ENCODE data around the gene GALNT1.

DNA sequence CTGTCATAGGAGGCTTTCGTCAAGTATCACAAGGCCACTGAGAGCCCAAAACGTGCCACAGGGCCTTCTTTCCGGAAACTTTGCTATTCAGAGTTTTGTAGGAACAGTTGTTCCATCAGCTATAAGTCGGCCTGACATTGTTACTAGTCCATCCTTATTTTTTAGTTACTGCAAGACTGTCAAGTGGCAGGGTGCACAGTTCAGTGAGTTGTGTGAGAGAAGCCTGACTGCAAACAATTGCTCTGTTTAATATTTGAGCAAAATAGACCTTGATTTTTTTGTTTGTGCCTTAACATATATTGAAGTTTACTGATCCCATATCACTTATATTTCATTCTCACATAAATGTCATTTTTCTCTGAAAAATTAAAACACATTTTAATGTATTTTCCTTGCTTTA lies 110.1 kb downstream of the GALNT1 start:
- TF ChIP-seq, protein P1, sequence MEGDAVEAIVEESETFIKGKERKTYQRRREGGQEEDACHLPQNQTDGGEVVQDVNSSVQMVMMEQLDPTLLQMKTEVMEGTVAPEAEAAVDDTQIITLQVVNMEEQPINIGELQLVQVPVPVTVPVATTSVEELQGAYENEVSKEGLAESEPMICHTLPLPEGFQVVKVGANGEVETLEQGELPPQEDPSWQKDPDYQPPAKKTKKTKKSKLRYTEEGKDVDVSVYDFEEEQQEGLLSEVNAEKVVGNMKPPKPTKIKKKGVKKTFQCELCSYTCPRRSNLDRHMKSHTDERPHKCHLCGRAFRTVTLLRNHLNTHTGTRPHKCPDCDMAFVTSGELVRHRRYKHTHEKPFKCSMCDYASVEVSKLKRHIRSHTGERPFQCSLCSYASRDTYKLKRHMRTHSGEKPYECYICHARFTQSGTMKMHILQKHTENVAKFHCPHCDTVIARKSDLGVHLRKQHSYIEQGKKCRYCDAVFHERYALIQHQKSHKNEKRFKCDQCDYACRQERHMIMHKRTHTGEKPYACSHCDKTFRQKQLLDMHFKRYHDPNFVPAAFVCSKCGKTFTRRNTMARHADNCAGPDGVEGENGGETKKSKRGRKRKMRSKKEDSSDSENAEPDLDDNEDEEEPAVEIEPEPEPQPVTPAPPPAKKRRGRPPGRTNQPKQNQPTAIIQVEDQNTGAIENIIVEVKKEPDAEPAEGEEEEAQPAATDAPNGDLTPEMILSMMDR (IDR thresholded peaks at IDR 0.05) = no peak
- TF ChIP-seq POLR2A (IDR thresholded peaks at IDR 0.05) = no peak
